ENCODE results near the gene PAX8.

Gene PAX8

GRCh38 chr2:113227698-113228097 lies 51.0 kb downstream of the PAX8 start:
- DNase-seq (ENCODE audit: low read depth, low spot score) = no peak
- no peak overlapping the region for H3K4me3 ChIP-seq (ENCODE audit: low read length)

DNA sequence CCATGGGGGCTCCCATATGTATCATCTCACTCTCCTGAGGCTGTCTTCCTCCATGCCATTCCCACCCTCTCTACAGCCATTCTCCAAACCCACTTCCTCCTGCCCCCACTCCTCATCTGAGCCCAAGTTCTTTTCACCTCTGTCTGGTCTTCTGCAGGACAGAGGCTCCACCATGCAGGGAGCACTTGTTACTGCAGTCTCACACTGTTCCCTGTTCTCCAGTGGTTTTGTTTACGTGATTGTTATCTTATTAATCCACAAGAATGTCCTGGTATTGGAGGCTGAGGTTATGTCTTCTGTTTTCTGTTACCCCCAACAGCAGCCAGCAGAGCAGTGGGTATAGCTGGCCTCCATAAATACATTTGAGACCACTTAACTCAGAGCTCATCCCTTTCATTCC lies 51.4 kb downstream of the PAX8 start:
- DNase-seq (ENCODE audit: low read depth, low spot score) = no peak
- H3K4me3 ChIP-seq (ENCODE audit: low read length) = no peak overlapping the region

GRCh38 chr2:113226462-113226861 lies 52.3 kb downstream of the PAX8 start:
- H3K4me3 ChIP-seq (ENCODE audit: low read length) = no peak overlapping the region

GRCh38 chr2:113225263-113226259 lies 53.2 kb downstream of the PAX8 start:
- no peak overlapping the region for H3K4me3 ChIP-seq (ENCODE audit: low read length)
- DNase-seq (ENCODE audit: low read depth, low spot score) = no peak

More at GRCh38 chr2:113226462-113226861, 52.3 kb downstream of the PAX8 start:
- no peak for DNase-seq (ENCODE audit: low read depth, low spot score)

DNA sequence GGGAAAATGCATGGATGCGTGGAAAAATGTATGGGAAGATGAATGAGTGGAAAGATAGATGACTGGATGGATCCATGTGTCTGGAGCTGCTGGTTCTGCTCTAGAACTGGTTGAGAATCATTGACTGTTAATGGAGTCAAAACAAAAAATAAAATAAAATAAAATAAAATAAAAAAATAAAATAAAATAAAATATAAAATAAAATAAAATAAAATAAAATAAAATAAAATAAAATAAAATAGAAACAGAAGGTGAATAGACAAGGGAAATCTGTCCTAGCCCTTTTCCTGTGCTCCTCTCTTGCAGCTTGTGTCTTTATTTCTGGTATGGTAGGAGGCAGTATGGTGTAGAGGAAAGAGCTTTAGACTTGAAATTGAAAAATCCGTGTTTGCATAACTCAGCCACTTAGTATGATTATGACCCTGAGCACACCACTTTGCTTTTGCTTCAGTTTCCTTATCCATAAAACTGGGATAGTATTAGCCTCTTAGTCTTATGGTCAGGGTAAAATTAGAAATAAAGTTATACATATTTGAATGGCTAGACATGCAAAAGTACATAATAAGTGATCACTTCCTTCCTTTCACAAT lies 54.0 kb downstream of the PAX8 start:
- DNase-seq (ENCODE audit: low read depth, low spot score) = no peak
- H3K4me3 ChIP-seq (ENCODE audit: low read length) = no peak overlapping the region

GRCh38 chr2:113223813-113224212 lies 54.9 kb downstream of the PAX8 start:
- DNase-seq (ENCODE audit: low read depth, low spot score) = no peak
- H3K4me3 ChIP-seq (ENCODE audit: low read length) = no peak overlapping the region

DNA sequence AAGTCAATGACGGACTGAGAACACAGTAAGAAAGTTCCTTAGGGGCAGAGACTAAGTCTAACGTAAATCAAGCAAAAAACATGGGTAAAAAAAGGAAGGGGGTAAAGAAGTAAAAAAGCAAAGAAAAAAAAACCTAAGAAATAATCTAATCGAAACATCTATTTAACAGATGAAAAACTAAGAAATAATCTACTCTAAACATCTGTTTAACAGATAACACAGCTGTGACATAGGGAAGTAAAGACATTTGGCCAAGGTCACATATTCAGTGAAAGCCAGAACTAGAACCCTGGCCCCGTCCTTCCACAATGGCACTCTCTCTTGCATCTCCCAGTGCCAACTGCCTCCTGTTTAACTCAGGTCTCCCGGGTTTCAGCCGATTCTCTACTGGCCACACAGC lies 56.9 kb downstream of the PAX8 start:
- no peak overlapping the region for H3K4me3 ChIP-seq (ENCODE audit: low read length)
- no peak for DNase-seq (ENCODE audit: low read depth, low spot score)

GRCh38 chr2:113220970-113221708 lies 57.6 kb downstream of the PAX8 start:
- no peak for DNase-seq (ENCODE audit: low read depth, low spot score)
- H3K4me3 ChIP-seq (ENCODE audit: low read length) = no peak overlapping the region

- no peak for DNase-seq (ENCODE audit: low read depth, low spot score)
Measured at GRCh38 chr2:113219889-113220641, 58.7 kb downstream of the PAX8 start.

GRCh38 chr2:113219525-113219888 lies 59.2 kb downstream of the PAX8 start:
- DNase-seq (ENCODE audit: low read depth, low spot score) = no peak
- H3K4me3 ChIP-seq (ENCODE audit: low read length) = no peak overlapping the region

More at GRCh38 chr2:113219889-113220641, 58.7 kb downstream of the PAX8 start:
- no peak overlapping the region for H3K4me3 ChIP-seq (ENCODE audit: low read length)

DNA sequence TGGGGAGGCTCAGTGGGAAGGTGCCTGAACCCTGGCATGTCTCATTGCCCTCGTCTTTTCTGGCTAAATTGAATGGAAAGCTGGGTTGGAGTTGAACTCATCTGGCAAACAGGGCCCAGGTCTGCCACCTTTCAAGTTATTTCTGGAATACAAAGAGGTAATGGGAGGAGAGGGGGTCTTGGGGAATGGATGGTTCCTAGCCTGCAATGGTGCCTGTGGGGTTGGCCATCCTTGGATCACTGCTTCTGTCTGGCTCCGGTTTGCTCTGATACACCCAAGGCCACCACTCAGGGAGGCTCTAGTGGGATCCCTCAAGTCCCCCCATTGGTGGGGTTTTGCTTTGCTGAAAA lies 59.7 kb downstream of the PAX8 start:
- no peak overlapping the region for H3K4me3 ChIP-seq (ENCODE audit: low read length)
- no peak for DNase-seq (ENCODE audit: low read depth, low spot score)

- DNase-seq (ENCODE audit: low read depth, low spot score) = no peak
- H3K4me3 ChIP-seq (ENCODE audit: low read length) = no peak overlapping the region
Measured at GRCh38 chr2:113218283-113219091, 60.2 kb downstream of the PAX8 start.

GRCh38 chr2:113217455-113218282 lies 61.1 kb downstream of the PAX8 start:
- H3K4me3 ChIP-seq (ENCODE audit: low read length) = no peak overlapping the region; the same call in 1 of the 2 replicates

GRCh38 chr2:113216891-113217454 lies 61.7 kb downstream of the PAX8 start:
- no peak overlapping the region for H3K4me3 ChIP-seq (ENCODE audit: low read length)
- DNase-seq (ENCODE audit: low read depth, low spot score) = no peak

More at GRCh38 chr2:113217455-113218282, 61.1 kb downstream of the PAX8 start:
- DNase-seq (ENCODE audit: low read depth, low spot score) = peak; percentile 59

GRCh38 chr2:113216321-113216720 lies 62.4 kb downstream of the PAX8 start:
- no peak for DNase-seq (ENCODE audit: low read depth, low spot score)
- H3K4me3 ChIP-seq (ENCODE audit: low read length) = no peak overlapping the region

- no peak for DNase-seq (ENCODE audit: low read depth, low spot score)
- no peak overlapping the region for H3K4me3 ChIP-seq (ENCODE audit: low read length)
Measured at GRCh38 chr2:113215056-113215455, 63.7 kb downstream of the PAX8 start.

DNA sequence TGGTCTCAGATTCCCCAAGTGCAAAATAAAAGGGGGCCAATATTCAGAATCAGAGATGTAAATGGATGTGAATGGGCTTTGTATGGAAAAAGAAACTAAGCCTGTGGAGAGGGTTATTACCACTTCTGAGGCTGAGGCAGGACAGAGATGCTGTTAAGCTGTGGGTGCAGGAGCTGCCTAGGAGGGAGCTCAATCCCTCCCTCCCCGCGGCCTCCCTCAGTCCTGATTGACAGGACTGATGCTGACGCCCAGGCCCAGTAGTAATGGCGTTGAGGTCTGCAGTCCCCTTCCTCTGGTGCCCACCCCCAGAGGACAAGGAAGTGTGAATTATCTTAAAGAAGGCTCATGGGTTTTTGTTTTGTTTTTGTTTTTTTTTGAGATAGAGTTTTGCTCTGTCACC lies 64.6 kb downstream of the PAX8 start:
- peak; percentile 18 for DNase-seq (ENCODE audit: low read depth, low spot score)
- H3K4me3 ChIP-seq (ENCODE audit: low read length) = no peak overlapping the region

Measured in Jurkat, Clone E6-1 (cell line).